Measurements from ENCODE around the gene LRRC14B. TPM values are rescaled to one million over a fixed set of nuclear protein-coding genes. Genes with fewer than 3 reads are reported as not detected.

The LRRC14B gene
- total RNA-seq, 1 donor from 2014 or later, result not detected

GRCh38 chr5:167982-168660, 23.2 kb upstream of the LRRC14B start:
- peaks cover 4% of the 10 kb centered on the region for H3K27me3 Mint-ChIP-seq
- H3K36me3 Mint-ChIP-seq (ENCODE audit: low read depth), result no peaks in the 10 kb centered on the region
- no peak for DNase-seq
- H3K4me1 Mint-ChIP-seq, result no peaks in the 10 kb centered on the region
- ChIA-PET POLR2A (no interaction called here), CTCF (no interaction called here)
- no peak overlapping the region for H3K4me3 Mint-ChIP-seq
- TF ChIP-seq CTCF (IDR thresholded peaks at IDR 0.05), result no peak
- H3K27ac Mint-ChIP-seq, result no peak overlapping the region
- H3K9me3 Mint-ChIP-seq, result no peaks in the 10 kb centered on the region
- intact Hi-C loops (cut with micrococcal nuclease), result no loop called here
- no peak for ATAC-seq (ENCODE audit: low read depth)

- Mint-ChIP-seq H3K27me3 (peaks cover 4% of the 10 kb centered on the region), H3K27ac (no peak overlapping the region), H3K4me3 (no peak overlapping the region), H3K36me3 (ENCODE audit: low read depth) (no peaks in the 10 kb centered on the region), H3K9me3 (no peaks in the 10 kb centered on the region), H3K4me1 (no peaks in the 10 kb centered on the region)
- POLR2A ChIA-PET, result no interaction called here
- CTCF ChIA-PET, result no interaction called here
- intact Hi-C loops (cut with micrococcal nuclease), result no loop called here
- no peak for ATAC-seq (ENCODE audit: low read depth)
- TF ChIP-seq CTCF (IDR thresholded peaks at IDR 0.05), result no peak
- DNase-seq, result no peak
These were observed 22.1 kb upstream of the LRRC14B start for GRCh38 chr5:169071-169727.

GRCh38 chr5:169728-170094, 21.6 kb upstream of the LRRC14B start:
- peaks cover 4% of the 10 kb centered on the region for H3K27me3 Mint-ChIP-seq
- no peak for TF ChIP-seq CTCF (IDR thresholded peaks at IDR 0.05)
- H3K27ac Mint-ChIP-seq, result no peak overlapping the region
- intact Hi-C loops (cut with micrococcal nuclease), result no loop called here
- CTCF ChIA-PET, result no interaction called here
- H3K36me3 Mint-ChIP-seq (ENCODE audit: low read depth), result no peaks in the 10 kb centered on the region
- H3K4me1 Mint-ChIP-seq, result no peaks in the 10 kb centered on the region
- no peaks in the 10 kb centered on the region for H3K9me3 Mint-ChIP-seq
- POLR2A ChIA-PET, result no interaction called here
- H3K4me3 Mint-ChIP-seq, result no peak overlapping the region
- ATAC-seq (ENCODE audit: low read depth) (no peak), DNase-seq (no peak)

- Mint-ChIP-seq H3K4me1 (no peaks in the 10 kb centered on the region), H3K9me3 (no peaks in the 10 kb centered on the region), H3K36me3 (ENCODE audit: low read depth) (no peaks in the 10 kb centered on the region), H3K4me3 (no peak overlapping the region), H3K27ac (no peak overlapping the region), H3K27me3 (peaks cover 4% of the 10 kb centered on the region)
- intact Hi-C loops (cut with micrococcal nuclease), result no loop called here
- no peak for ATAC-seq (ENCODE audit: low read depth)
- TF ChIP-seq CTCF (IDR thresholded peaks at IDR 0.05), result no peak
- DNase-seq, result no peak
- ChIA-PET POLR2A (no interaction called here), CTCF (no interaction called here)
These were observed 20.1 kb upstream of the LRRC14B start for GRCh38 chr5:170971-171800.

GRCh38 chr5:171801-172331, 19.4 kb upstream of the LRRC14B start:
- TF ChIP-seq CTCF (IDR thresholded peaks at IDR 0.05), result no peak
- H3K4me3 Mint-ChIP-seq, result no peak overlapping the region
- intact Hi-C loops (cut with micrococcal nuclease), result no loop called here
- H3K27me3 Mint-ChIP-seq, result peaks cover 4% of the 10 kb centered on the region
- ATAC-seq (ENCODE audit: low read depth) (no peak), DNase-seq (no peak)
- CTCF ChIA-PET, result no interaction called here
- POLR2A ChIA-PET, result no interaction called here
- H3K9me3 Mint-ChIP-seq, result no peaks in the 10 kb centered on the region
- H3K36me3 Mint-ChIP-seq (ENCODE audit: low read depth), result no peaks in the 10 kb centered on the region
- no peaks in the 10 kb centered on the region for H3K4me1 Mint-ChIP-seq
- H3K27ac Mint-ChIP-seq, result no peak overlapping the region

Measured in activated B cell treated with CpG ODN at 0.5 μM for 24 hours (primary cell).